HL-60/S4 treated with phorbol 12-myristate 13-acetate at 8.2 ng/mL for 4 days and 3 days (cell line): Measurements from ENCODE around the gene RECQL5.
"Not testable (repeated sequence)": the region's sequence is repeated elsewhere in the genome, so short reads cannot be mapped to it uniquely, and the experiment has no call there.

Experiments
- in situ Hi-C: fragments of 300-500 bp; cut with MboI; formaldehyde crosslinking; loops from 2 replicates; pipeline ENCODE4 v1.15.0; 2022; ENCODE audit warnings: low sequenced_read_pairs

Gene RECQL5

GRCh38 chr17:75649687-75650086 lies 17.3 kb downstream of the RECQL5 start:
- in situ Hi-C loops: no loop called here

GRCh38 chr17:75647921-75648320 lies 19.0 kb downstream of the RECQL5 start:
- in situ Hi-C loops: no loop called here

- in situ Hi-C loops: no loop called here
Measured at GRCh38 chr17:75647061-75647460, 19.9 kb downstream of the RECQL5 start.

GRCh38 chr17:75646638-75646992 lies 20.3 kb downstream of the RECQL5 start:
- in situ Hi-C loops: no loop called here

GRCh38 chr17:75645889-75646637 lies 20.9 kb downstream of the RECQL5 start:
- in situ Hi-C loops: no loop called here

- in situ Hi-C loops: no loop called here
Measured at GRCh38 chr17:75645501-75645888, 21.5 kb downstream of the RECQL5 start.

GRCh38 chr17:75643643-75644017 lies 23.3 kb downstream of the RECQL5 start:
- in situ Hi-C loops: no loop called here

GRCh38 chr17:75642784-75643642 lies 23.9 kb downstream of the RECQL5 start:
- in situ Hi-C loops: no loop called here

GRCh38 chr17:75642182-75642783 lies 24.7 kb downstream of the RECQL5 start:
- in situ Hi-C loops: no loop called here

- in situ Hi-C loops: no loop called here
Measured at GRCh38 chr17:75641343-75641742, 25.6 kb downstream of the RECQL5 start.

GRCh38 chr17:75640556-75641119 lies 26.3 kb downstream of the RECQL5 start:
- in situ Hi-C loops: no loop called here

GRCh38 chr17:75639771-75640555 lies 27.0 kb downstream of the RECQL5 start:
- in situ Hi-C loops: no loop called here

- in situ Hi-C loops: no loop called here
Measured at GRCh38 chr17:75639327-75639726, 27.6 kb downstream of the RECQL5 start.

GRCh38 chr17:75638893-75639292 lies 28.1 kb downstream of the RECQL5 start:
- in situ Hi-C loops: no loop called here

GRCh38 chr17:75638039-75638438 lies 28.9 kb downstream of the RECQL5 start:
- in situ Hi-C loops: not testable (repeated sequence)

GRCh38 chr17:75637551-75637950 lies 29.4 kb downstream of the RECQL5 start:
- in situ Hi-C loops: no loop called here

GRCh38 chr17:75637143-75637538 lies 29.8 kb downstream of the RECQL5 start:
- in situ Hi-C loops: no loop called here

GRCh38 chr17:75636381-75637142 lies 30.4 kb downstream of the RECQL5 start:
- in situ Hi-C loops: no loop called here

- in situ Hi-C loops: no loop called here
Measured at GRCh38 chr17:75635610-75636202, 31.2 kb downstream of the RECQL5 start.
